KMS-11 (cell line): ENCODE measurements around the gene UCN3.

Experiments
- H2AFZ ChIP-seq: fragments of 200-600 bp; sonication (generic); 2 replicates; pipeline ENCODE4 v1.6.1; 2016; ENCODE audit warnings: antibody characterized with exemption, mixed run types, low read depth
- H3K27ac ChIP-seq: fragments of 200-600 bp; sonication (generic); 2 replicates; pipeline ENCODE4 v1.6.1; 2016; ENCODE audit warnings: mild to moderate bottlenecking, mixed run types
- H3K27me3 ChIP-seq: fragments of 200-600 bp; sonication (generic); 2 replicates; pipeline ENCODE4 v1.6.1; 2017; ENCODE audit warnings: mild to moderate bottlenecking, low read depth, mixed run types, moderate library complexity; ENCODE audit not compliant: insufficient read depth
- H3K36me3 ChIP-seq: fragments of 200-600 bp; sonication (generic); 2 replicates; pipeline ENCODE4 v1.6.1; 2017; ENCODE audit warnings: mild to moderate bottlenecking, mixed run types; ENCODE audit not compliant: insufficient read depth
- H3K4me1 ChIP-seq: fragments of 200-600 bp; sonication (generic); 2 replicates; pipeline ENCODE4 v1.6.1; 2016; ENCODE audit warnings: mild to moderate bottlenecking, low read depth, mixed run types; ENCODE audit not compliant: poor library complexity, severe bottlenecking
- H3K4me2 ChIP-seq: fragments of 200-600 bp; sonication (generic); 2 replicates; pipeline ENCODE4 v1.7.0; 2016; ENCODE audit warnings: mild to moderate bottlenecking, mixed run types
- H3K4me3 ChIP-seq: fragments of 200-600 bp; sonication (generic); IDR thresholded peaks from 2 replicates; pipeline ENCODE4 v1.6.1; 2017; ENCODE audit warnings: low read depth, low read length, mixed read lengths; ENCODE audit not compliant: insufficient read depth
- H3K79me2 ChIP-seq: fragments of 200-600 bp; sonication (generic); 2 replicates; pipeline ENCODE4 v1.6.1; 2016; ENCODE audit warnings: low read depth, mixed run types; ENCODE audit not compliant: insufficient read depth
- H3K9ac ChIP-seq: fragments of 200-600 bp; sonication (generic); 2 replicates; pipeline ENCODE4 v1.6.1; 2016; ENCODE audit warnings: mild to moderate bottlenecking, mixed run types
- H4K20me1 ChIP-seq: fragments of 200-600 bp; sonication (generic); 2 replicates; pipeline ENCODE4 v1.6.1; 2016; ENCODE audit warnings: mild to moderate bottlenecking, mixed run types; ENCODE audit not compliant: insufficient read depth
- TF ChIP-seq, protein P1 (sequence below): fragments of 200-600 bp; sonication (generic); conservative IDR thresholded peaks from 2 replicates; pipeline ENCODE4 v1.6.1; 2017; ENCODE audit warnings: low read depth, mild to moderate bottlenecking, antibody characterized with exemption, low read length, moderate library complexity, mixed read lengths

Gene UCN3

DNA sequence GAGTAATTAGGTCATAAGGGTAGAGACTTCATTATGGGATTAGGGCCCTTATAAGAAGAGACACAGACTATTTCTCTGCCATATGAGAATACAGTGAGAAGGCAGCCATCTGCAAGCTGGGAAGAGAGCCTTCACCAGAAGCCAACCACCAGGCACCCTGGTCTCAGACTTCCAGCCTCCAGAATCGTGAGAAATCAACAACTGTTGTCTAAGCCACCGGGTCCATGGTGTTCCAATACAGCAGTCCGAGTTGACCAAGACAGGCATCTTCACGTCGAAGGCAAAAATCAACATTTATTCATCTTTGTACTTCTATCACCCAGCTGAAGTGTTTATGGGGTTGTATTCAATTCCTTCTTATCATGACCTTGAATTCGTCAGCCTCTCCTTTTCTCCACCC is 34.6 kb downstream of the UCN3 start:
- no peak overlapping the region for H3K4me3 ChIP-seq
- no peak overlapping the region for H3K4me2 ChIP-seq
- TF ChIP-seq, protein P1, sequence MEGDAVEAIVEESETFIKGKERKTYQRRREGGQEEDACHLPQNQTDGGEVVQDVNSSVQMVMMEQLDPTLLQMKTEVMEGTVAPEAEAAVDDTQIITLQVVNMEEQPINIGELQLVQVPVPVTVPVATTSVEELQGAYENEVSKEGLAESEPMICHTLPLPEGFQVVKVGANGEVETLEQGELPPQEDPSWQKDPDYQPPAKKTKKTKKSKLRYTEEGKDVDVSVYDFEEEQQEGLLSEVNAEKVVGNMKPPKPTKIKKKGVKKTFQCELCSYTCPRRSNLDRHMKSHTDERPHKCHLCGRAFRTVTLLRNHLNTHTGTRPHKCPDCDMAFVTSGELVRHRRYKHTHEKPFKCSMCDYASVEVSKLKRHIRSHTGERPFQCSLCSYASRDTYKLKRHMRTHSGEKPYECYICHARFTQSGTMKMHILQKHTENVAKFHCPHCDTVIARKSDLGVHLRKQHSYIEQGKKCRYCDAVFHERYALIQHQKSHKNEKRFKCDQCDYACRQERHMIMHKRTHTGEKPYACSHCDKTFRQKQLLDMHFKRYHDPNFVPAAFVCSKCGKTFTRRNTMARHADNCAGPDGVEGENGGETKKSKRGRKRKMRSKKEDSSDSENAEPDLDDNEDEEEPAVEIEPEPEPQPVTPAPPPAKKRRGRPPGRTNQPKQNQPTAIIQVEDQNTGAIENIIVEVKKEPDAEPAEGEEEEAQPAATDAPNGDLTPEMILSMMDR: no peak
- no peaks in the 10 kb centered on the region for H3K36me3 ChIP-seq
- H2AFZ ChIP-seq: no peak overlapping the region
- H4K20me1 ChIP-seq: no peaks in the 10 kb centered on the region
- no peak overlapping the region for H3K27ac ChIP-seq
- H3K79me2 ChIP-seq: no peaks in the 10 kb centered on the region
- H3K27me3 ChIP-seq: no peaks in the 10 kb centered on the region
- no peaks in the 10 kb centered on the region for H3K4me1 ChIP-seq
- H3K9ac ChIP-seq: no peak overlapping the region

DNA sequence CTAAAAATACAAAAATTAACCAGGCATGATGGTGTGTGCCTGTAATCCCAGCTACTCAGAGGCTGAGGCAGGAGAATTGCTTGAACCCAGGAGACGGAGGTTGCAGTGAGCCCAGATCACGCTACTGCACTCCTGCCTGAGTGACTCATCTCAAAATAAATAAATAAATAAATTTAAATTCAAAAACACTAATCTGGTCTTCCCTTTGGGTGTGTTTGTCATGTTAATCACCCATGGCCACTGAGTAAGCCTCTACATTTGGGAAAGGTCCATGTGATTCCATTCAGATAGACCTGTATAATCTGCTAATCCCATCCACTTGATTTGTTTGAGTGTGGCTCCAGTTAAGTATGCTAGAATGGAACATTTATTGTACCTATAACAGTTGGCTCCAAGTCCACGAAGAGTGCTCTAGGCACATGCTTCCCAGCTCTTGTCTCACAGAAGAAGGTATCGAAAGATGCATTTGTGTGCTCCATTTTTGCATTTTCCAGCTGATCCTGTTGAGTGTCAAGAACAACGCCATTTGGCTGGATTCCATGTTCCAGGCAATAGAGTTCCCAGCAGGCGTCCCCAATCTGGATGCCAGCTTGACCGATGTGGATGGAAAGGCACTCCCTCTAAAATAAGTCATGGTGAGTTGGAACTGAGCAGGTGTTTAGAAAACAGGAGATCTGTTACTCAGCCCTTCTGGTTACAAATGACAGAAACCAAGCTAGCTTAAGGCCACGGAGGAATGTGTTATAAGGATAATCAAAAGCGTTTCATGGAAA is 35.9 kb downstream of the UCN3 start:
- TF ChIP-seq, protein P1: no peak
- Histone ChIP-seq H3K4me2 (no peak overlapping the region), H2AFZ (no peak overlapping the region), H3K4me3 (no peak overlapping the region), H3K9ac (no peak overlapping the region), H3K4me1 (no peaks in the 10 kb centered on the region), H3K79me2 (no peaks in the 10 kb centered on the region), H4K20me1 (no peaks in the 10 kb centered on the region), H3K27ac (no peak overlapping the region), H3K27me3 (no peaks in the 10 kb centered on the region), H3K36me3 (no peaks in the 10 kb centered on the region)

GRCh38 chr10:5402798-5403197 is 38.0 kb downstream of the UCN3 start:
- no peaks in the 10 kb centered on the region for H3K4me1 ChIP-seq
- H3K79me2 ChIP-seq: no peaks in the 10 kb centered on the region
- no peak overlapping the region for H3K4me3 ChIP-seq
- no peak overlapping the region for H3K27ac ChIP-seq
- H3K27me3 ChIP-seq: no peaks in the 10 kb centered on the region
- no peak overlapping the region for H3K9ac ChIP-seq
- H4K20me1 ChIP-seq: no peaks in the 10 kb centered on the region
- no peaks in the 10 kb centered on the region for H3K36me3 ChIP-seq
- TF ChIP-seq, protein P1: no peak
- no peak overlapping the region for H2AFZ ChIP-seq
- H3K4me2 ChIP-seq: no peak overlapping the region

DNA sequence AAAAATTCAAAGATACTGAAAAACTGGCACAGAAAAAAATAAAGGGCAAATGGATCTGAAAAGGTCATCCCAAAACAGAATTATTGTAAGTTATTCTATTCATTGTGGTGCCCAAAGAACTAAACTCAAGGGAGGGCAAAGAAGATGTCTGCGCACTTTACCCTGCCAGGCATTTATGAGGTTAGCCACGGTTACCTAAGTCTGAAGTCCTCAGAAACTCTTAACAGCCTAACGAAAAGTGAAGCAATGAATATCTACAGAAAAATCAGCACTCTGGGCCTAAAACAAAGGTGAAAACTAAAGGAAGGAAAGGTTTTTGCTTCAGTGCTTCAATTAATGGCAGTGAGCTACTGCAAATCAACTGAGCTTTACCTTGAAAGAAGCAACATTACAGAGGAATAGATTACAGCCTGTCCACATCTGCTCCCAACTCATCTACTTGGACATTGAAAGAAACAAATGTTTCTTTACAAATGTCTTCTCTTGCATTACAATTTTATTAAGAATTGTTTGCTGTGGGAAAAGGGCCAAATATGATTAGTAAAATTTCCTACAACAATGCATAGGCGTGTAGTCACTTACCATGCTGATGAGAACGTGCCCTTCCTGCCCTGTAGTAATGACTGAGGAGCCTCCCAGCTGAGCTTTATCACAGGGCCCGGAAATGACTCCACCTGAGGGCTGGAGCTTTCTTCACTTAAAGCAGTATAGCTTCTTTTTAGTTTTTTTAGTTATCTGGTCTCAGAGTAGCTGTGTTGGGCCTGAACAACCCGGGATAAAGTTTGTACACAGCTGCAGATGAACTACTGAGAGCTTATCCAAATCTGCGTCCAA is 39.7 kb downstream of the UCN3 start, which contains the start of gene TUBAL3:
Gene TUBAL3 (minus strand): TSS at position 621 of the 834 bp plus-strand sequence. CDS start 36 bp downstream, at position 585.
- Histone ChIP-seq H3K4me2 (no peak within 1 kb of the TSS), H3K36me3 (no peaks in the 10 kb centered on the region), H4K20me1 (no peaks in the 10 kb centered on the region), H3K27ac (no peak within 1 kb of the TSS), H3K79me2 (no peaks in the 10 kb centered on the region), H3K4me1 (peaks cover under 1% of the 10 kb centered on the region), H3K4me3 (no peak within 1 kb of the TSS), H2AFZ (no peak within 1 kb of the TSS), H3K27me3 (no peaks in the 10 kb centered on the region), H3K9ac (no peak within 1 kb of the TSS)
- TF ChIP-seq, protein P1: no peak
